ENCODE measurements around the gene PMS2.
A peak's percentile ranks its signal among the peaks of the same experiment; 100 is the strongest.
"Not testable (repeated sequence)": the region's sequence is repeated elsewhere in the genome, so short reads cannot be mapped to it uniquely, and the experiment has no call there.

PMS2 gene, protein sequence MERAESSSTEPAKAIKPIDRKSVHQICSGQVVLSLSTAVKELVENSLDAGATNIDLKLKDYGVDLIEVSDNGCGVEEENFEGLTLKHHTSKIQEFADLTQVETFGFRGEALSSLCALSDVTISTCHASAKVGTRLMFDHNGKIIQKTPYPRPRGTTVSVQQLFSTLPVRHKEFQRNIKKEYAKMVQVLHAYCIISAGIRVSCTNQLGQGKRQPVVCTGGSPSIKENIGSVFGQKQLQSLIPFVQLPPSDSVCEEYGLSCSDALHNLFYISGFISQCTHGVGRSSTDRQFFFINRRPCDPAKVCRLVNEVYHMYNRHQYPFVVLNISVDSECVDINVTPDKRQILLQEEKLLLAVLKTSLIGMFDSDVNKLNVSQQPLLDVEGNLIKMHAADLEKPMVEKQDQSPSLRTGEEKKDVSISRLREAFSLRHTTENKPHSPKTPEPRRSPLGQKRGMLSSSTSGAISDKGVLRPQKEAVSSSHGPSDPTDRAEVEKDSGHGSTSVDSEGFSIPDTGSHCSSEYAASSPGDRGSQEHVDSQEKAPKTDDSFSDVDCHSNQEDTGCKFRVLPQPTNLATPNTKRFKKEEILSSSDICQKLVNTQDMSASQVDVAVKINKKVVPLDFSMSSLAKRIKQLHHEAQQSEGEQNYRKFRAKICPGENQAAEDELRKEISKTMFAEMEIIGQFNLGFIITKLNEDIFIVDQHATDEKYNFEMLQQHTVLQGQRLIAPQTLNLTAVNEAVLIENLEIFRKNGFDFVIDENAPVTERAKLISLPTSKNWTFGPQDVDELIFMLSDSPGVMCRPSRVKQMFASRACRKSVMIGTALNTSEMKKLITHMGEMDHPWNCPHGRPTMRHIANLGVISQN

GRCh38 chr7:6008668-6009611 is at the start of gene PMS2, which contains the start of gene AIMP2:
Gene PMS2 (minus strand): TSS chr7:6009049. CDS start chr7:6009019, 30 bp downstream.
Gene AIMP2 (plus strand): TSS chr7:6009272. CDS start chr7:6009364, 92 bp downstream.
- Histone ChIP-seq H3K4me1 (ENCODE audit: insufficient read depth, poor library complexity, severe bottlenecking) (no peaks in the 10 kb centered on the region), H3K27me3 (ENCODE audit: insufficient read depth, poor library complexity, severe bottlenecking) (no peaks in the 10 kb centered on the region), H3K9me3 (ENCODE audit: severe bottlenecking) (no peaks in the 10 kb centered on the region), H3K27ac (ENCODE audit: poor library complexity, severe bottlenecking) (peak within 1 kb of the TSS; percentile 53), H3K36me3 (ENCODE audit: low read depth) (peaks cover 20% of the 10 kb centered on the region), H3K4me3 (ENCODE audit: severe bottlenecking) (peak within 1 kb of the TSS; percentile 64)
- ATAC-seq (ENCODE audit: low read depth) (peak; percentile 92), DNase-seq (ENCODE audit: low spot score) (peak; percentile 97)
- TF ChIP-seq, protein P1, sequence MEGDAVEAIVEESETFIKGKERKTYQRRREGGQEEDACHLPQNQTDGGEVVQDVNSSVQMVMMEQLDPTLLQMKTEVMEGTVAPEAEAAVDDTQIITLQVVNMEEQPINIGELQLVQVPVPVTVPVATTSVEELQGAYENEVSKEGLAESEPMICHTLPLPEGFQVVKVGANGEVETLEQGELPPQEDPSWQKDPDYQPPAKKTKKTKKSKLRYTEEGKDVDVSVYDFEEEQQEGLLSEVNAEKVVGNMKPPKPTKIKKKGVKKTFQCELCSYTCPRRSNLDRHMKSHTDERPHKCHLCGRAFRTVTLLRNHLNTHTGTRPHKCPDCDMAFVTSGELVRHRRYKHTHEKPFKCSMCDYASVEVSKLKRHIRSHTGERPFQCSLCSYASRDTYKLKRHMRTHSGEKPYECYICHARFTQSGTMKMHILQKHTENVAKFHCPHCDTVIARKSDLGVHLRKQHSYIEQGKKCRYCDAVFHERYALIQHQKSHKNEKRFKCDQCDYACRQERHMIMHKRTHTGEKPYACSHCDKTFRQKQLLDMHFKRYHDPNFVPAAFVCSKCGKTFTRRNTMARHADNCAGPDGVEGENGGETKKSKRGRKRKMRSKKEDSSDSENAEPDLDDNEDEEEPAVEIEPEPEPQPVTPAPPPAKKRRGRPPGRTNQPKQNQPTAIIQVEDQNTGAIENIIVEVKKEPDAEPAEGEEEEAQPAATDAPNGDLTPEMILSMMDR (IDR thresholded peaks at IDR 0.05; ENCODE audit: poor library complexity, severe bottlenecking): no peak

DNA sequence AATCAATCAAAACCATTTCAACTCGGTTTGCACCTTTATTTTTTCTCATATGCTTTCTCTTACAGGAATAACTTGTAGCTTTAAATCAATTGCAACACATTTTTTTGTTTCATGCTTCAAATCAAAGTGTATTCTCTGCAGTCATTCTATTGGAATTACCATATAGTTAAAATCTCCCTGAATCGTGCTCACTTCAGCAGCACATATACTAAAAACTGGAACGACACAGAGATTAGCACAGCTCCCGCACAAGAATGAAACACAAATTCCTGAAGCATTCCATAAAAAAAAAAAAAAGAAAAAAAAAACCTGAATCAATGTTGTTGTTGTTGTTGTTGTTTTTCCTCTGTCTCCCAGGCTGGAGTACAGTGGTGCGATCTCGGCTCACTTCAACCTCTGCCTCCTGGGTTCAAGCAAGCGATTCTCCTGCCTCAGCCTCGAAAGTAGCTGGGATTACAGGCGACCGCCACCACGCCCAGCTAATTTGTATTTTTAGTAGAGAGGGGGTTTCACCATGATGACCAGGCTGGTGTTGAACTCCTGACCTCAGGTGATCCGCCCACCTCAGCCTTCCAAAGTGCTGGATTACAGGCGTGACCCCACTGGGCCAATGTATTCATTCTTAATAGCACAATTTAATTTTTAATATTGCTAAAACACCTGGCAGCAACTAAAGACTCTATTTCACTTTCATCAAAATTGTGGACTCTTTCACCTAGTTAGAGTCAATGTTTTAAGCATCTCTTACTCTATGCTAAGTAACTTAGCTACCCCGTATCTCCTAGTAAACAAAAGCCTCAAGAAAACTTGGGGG is 48.7 kb upstream of the PMS2 start:
- Histone ChIP-seq H3K36me3 (ENCODE audit: low read depth) (peaks cover 32% of the 10 kb centered on the region), H3K4me1 (ENCODE audit: insufficient read depth, poor library complexity, severe bottlenecking) (peaks cover 8% of the 10 kb centered on the region), H3K27me3 (ENCODE audit: insufficient read depth, poor library complexity, severe bottlenecking) (no peaks in the 10 kb centered on the region), H3K27ac (ENCODE audit: poor library complexity, severe bottlenecking) (peak overlapping the region; percentile 55), H3K4me3 (ENCODE audit: severe bottlenecking) (peak overlapping the region; percentile 78), H3K9me3 (ENCODE audit: severe bottlenecking) (no peaks in the 10 kb centered on the region)
- ATAC-seq (ENCODE audit: low read depth): no peak
- DNase-seq (ENCODE audit: low spot score): no peak
- TF ChIP-seq, protein P1 (IDR thresholded peaks at IDR 0.05; ENCODE audit: poor library complexity, severe bottlenecking): no peak

GRCh38 chr7:6056616-6057015 is 47.8 kb upstream of the PMS2 start:
- H3K4me3 ChIP-seq (ENCODE audit: severe bottlenecking): no peak overlapping the region
- no peaks in the 10 kb centered on the region for H3K9me3 ChIP-seq (ENCODE audit: severe bottlenecking)
- TF ChIP-seq, protein P1 (IDR thresholded peaks at IDR 0.05; ENCODE audit: poor library complexity, severe bottlenecking): no peak
- H3K4me1 ChIP-seq (ENCODE audit: insufficient read depth, poor library complexity, severe bottlenecking): peaks cover 8% of the 10 kb centered on the region
- no peak for ATAC-seq (ENCODE audit: low read depth)
- H3K27ac ChIP-seq (ENCODE audit: poor library complexity, severe bottlenecking): no peak overlapping the region
- DNase-seq (ENCODE audit: low spot score): no peak
- peaks cover 35% of the 10 kb centered on the region for H3K36me3 ChIP-seq (ENCODE audit: low read depth)
- no peaks in the 10 kb centered on the region for H3K27me3 ChIP-seq (ENCODE audit: insufficient read depth, poor library complexity, severe bottlenecking)

GRCh38 chr7:6051185-6051584 is 42.3 kb upstream of the PMS2 start:
- H3K27ac ChIP-seq (ENCODE audit: poor library complexity, severe bottlenecking); H3K9me3 ChIP-seq (ENCODE audit: severe bottlenecking); DNase-seq (ENCODE audit: low spot score); H3K27me3 ChIP-seq (ENCODE audit: insufficient read depth, poor library complexity, severe bottlenecking); H3K4me3 ChIP-seq (ENCODE audit: severe bottlenecking); ATAC-seq (ENCODE audit: low read depth); H3K4me1 ChIP-seq (ENCODE audit: insufficient read depth, poor library complexity, severe bottlenecking): not testable (repeated sequence)
- peaks cover 74% of the 10 kb centered on the region for H3K36me3 ChIP-seq (ENCODE audit: low read depth)

Measured in RWPE2 (cell line).